AG04450 (cell line): Measurements from ENCODE around the gene FGF22. TPM values are rescaled to one million over a fixed set of nuclear protein-coding genes. Genes with fewer than 3 reads are reported as not detected.
A peak's percentile ranks its signal among the peaks of the same experiment; 100 is the strongest.

ENCODE experiments used
- CTCF ChIA-PET: fragments of 300-600, 350-600 bp; formaldehyde crosslinking; extraction: SDS; loops from one replicate; lab custom pipeline; 2022; ENCODE audit warnings: antibody characterized with exemption, inconsistent platforms; lab: Charles Lee
- POLR2A ChIA-PET: fragments of 350-600 bp; formaldehyde crosslinking; extraction: SDS; loops from one replicate; lab custom pipeline; 2021; ENCODE audit warnings: antibody characterized with exemption, inconsistent platforms; lab: Yijun Ruan, JAX
- DNase-seq: peaks from one replicate; pipeline ENCODE4 v3.0.0-alpha.2; 2011; ENCODE audit warnings: low read depth, low spot score
- H3K27ac ChIP-seq: one replicate; pipeline ENCODE4 v1.5.1; 2012; ENCODE audit warnings: low read depth, low read length, control low read depth
- H3K27me3 ChIP-seq: one replicate; pipeline ENCODE4 v1.6.0; 2012; ENCODE audit warnings: low read length; ENCODE audit not compliant: control insufficient read depth, insufficient read depth
- H3K4me3 ChIP-seq: 2 replicates; pipeline ENCODE4 v1.5.1; 2011; ENCODE audit warnings: mild to moderate bottlenecking, low read depth, low read length, control low read depth
- H3K9me3 ChIP-seq: 2 replicates; pipeline ENCODE4 v1.5.1; 2012; ENCODE audit warnings: low read length; ENCODE audit not compliant: control insufficient read depth, insufficient read depth
- polyA minus RNA-seq: library from RNA; depleted of rRNA, polyadenylated mRNA; stranded (reverse); fragments of >200 nt; gene quantifications from 2 replicates; pipeline ENCODE4 v1.2.3, GENCODE V29; 2011; rRNA and poly(A)+ RNA removed
- polyA plus RNA-seq: library from polyadenylated mRNA; depleted of rRNA; stranded (reverse); fragments of >200 nt; gene quantifications from 2 replicates; pipeline ENCODE4 v1.2.3, GENCODE V29; 2011; rRNA removed
- TF ChIP-seq, protein P1 (sequence below): IDR thresholded peaks from 2 replicates; pipeline ENCODE4 v1.5.1; 2011; ENCODE audit warnings: low read depth, low read length, control low read depth, inconsistent platforms

FGF22 gene
- polyA plus RNA-seq: not detected in 2 replicates
- not detected in 2 replicates for polyA minus RNA-seq

- Histone ChIP-seq H3K4me3 (peak within 1 kb of the TSS; percentile 50), H3K27me3 (no peaks in the 10 kb centered on the region), H3K27ac (no peak within 1 kb of the TSS), H3K9me3 (no peaks in the 10 kb centered on the region; the same call in 1 of the 2 replicates)
- ChIA-PET POLR2A (no interaction called here), CTCF (no interaction called here)
- TF ChIP-seq, protein P1, sequence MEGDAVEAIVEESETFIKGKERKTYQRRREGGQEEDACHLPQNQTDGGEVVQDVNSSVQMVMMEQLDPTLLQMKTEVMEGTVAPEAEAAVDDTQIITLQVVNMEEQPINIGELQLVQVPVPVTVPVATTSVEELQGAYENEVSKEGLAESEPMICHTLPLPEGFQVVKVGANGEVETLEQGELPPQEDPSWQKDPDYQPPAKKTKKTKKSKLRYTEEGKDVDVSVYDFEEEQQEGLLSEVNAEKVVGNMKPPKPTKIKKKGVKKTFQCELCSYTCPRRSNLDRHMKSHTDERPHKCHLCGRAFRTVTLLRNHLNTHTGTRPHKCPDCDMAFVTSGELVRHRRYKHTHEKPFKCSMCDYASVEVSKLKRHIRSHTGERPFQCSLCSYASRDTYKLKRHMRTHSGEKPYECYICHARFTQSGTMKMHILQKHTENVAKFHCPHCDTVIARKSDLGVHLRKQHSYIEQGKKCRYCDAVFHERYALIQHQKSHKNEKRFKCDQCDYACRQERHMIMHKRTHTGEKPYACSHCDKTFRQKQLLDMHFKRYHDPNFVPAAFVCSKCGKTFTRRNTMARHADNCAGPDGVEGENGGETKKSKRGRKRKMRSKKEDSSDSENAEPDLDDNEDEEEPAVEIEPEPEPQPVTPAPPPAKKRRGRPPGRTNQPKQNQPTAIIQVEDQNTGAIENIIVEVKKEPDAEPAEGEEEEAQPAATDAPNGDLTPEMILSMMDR: no peak
- peak; percentile 30 for DNase-seq
These were observed at the start of gene FGF22 for GRCh38 chr19:639253-640160. Gene FGF22 (plus strand): TSS chr19:639879. CDS start chr19:639926, 47 bp downstream.

DNA sequence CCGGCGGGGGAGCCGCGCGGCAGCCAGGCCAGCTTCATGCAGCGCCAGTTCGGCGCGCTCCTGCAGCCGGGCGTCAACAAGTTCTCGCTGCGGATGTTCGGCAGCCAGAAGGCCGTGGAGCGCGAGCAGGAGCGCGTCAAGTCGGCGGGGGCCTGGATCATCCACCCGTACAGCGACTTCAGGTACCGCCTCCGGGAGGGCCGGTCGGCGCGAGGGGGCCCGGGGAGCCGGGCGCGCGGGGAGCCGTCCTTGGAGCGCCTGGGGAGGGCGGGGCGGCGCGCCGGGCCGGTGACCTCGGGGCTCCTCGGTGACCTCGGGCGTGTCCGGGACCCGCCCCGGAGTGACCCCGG is 49.3 kb upstream of the FGF22 start:
- H3K27ac ChIP-seq: no peak overlapping the region
- H3K4me3 ChIP-seq: peak overlapping the region; percentile 12; the same call in 1 of the 2 replicates
- no peak for DNase-seq
- ChIA-PET POLR2A (no interaction called here), CTCF (no interaction called here)
- peaks cover 21% of the 10 kb centered on the region for H3K27me3 ChIP-seq
- no peaks in the 10 kb centered on the region; the same call in 1 of the 2 replicates for H3K9me3 ChIP-seq
- TF ChIP-seq, protein P1: no peak

- no peak overlapping the region for H3K4me3 ChIP-seq
- POLR2A ChIA-PET: no interaction called here
- TF ChIP-seq, protein P1: no peak
These were observed 49.0 kb upstream of the FGF22 start for GRCh38 chr19:590750-591098.

GRCh38 chr19:591099-591958 is 48.4 kb upstream of the FGF22 start:
- ChIA-PET POLR2A (no interaction called here), CTCF (no interaction called here)
- no peak for DNase-seq
- TF ChIP-seq, protein P1: no peak
- Histone ChIP-seq H3K27me3 (peaks cover 22% of the 10 kb centered on the region), H3K4me3 (no peak overlapping the region), H3K9me3 (no peaks in the 10 kb centered on the region; the same call in 1 of the 2 replicates), H3K27ac (no peak overlapping the region)

More at GRCh38 chr19:590750-591098, 49.0 kb upstream of the FGF22 start:
- CTCF ChIA-PET: no interaction called here
- no peak for DNase-seq
- Histone ChIP-seq H3K27ac (no peak overlapping the region), H3K9me3 (no peaks in the 10 kb centered on the region; the same call in 1 of the 2 replicates), H3K27me3 (peaks cover 22% of the 10 kb centered on the region)
